Liver (tissue), 9 donors: ENCODE data around the gene B4GALT2. TPM values are rescaled to one million over a fixed set of nuclear protein-coding genes. Genes with fewer than 3 reads are reported as not detected.

Experiments used
- DNase-seq: peaks from one replicate; pipeline ENCODE4 v3.0.0-alpha.2; 2017; ENCODE audit warnings: low spot score
- H3K27ac ChIP-seq, 2 donors: one replicate each; pipeline ENCODE4 v1.7.0; 2013; ENCODE audit warnings: inconsistent platforms in 2 of 2, low read length in 2 of 2, control low read depth in 1 of 2, low read depth in 1 of 2, mild to moderate bottlenecking in 1 of 2
- H3K27me3 ChIP-seq, 4 donors: one replicate each; pipeline versions ENCODE4 v1.6.1 to v1.7.0; 2013; ENCODE audit warnings: low read length in 3 of 4, inconsistent platforms in 1 of 4, mild to moderate bottlenecking in 1 of 4, moderate library complexity in 1 of 4; ENCODE audit not compliant: control insufficient read depth in 4 of 4, insufficient read depth in 4 of 4
- H3K36me3 ChIP-seq, 4 donors: one replicate each; pipeline versions ENCODE4 v1.6.1 to v1.7.0; 2013; ENCODE audit warnings: low read length in 3 of 4, mild to moderate bottlenecking in 3 of 4, low read depth in 1 of 4, moderate library complexity in 1 of 4; ENCODE audit not compliant: control insufficient read depth in 4 of 4, insufficient read depth in 3 of 4
- H3K4me1 ChIP-seq, 4 donors: one replicate each; pipeline versions ENCODE4 v1.6.1 to v1.7.0; 2013; ENCODE audit warnings: low read length in 3 of 4, mild to moderate bottlenecking in 3 of 4, moderate library complexity in 1 of 4; ENCODE audit not compliant: control insufficient read depth in 4 of 4, insufficient read depth in 4 of 4
- H3K4me3 ChIP-seq, 3 donors: one replicate each; pipeline versions ENCODE4 v1.6.1 to v1.7.0; 2013; ENCODE audit warnings: low read length in 3 of 3, control low read depth in 1 of 3, low read depth in 1 of 3, mild to moderate bottlenecking in 1 of 3
- H3K9ac ChIP-seq, 2 donors: one replicate each; pipeline ENCODE4 v1.7.0; 2013; ENCODE audit warnings: low read length in 2 of 2, mild to moderate bottlenecking in 2 of 2, moderate library complexity in 2 of 2, control low read depth in 1 of 2, low read depth in 1 of 2
- H3K9me3 ChIP-seq, 4 donors: one replicate each; pipeline versions ENCODE4 v1.6.1 to v1.7.0; 2013; ENCODE audit warnings: low read length in 3 of 4; ENCODE audit not compliant: control insufficient read depth in 4 of 4
- EGR1 ChIP-seq, 2 donors: IDR thresholded peaks; 2 replicates each; pipeline ENCODE4 v1.6.1; 2016 to 2018; ENCODE audit warnings: antibody characterized with exemption in 2 of 2, low read depth in 2 of 2
- FOXA1 ChIP-seq: IDR thresholded peaks from 2 replicates; pipeline ENCODE4 v1.6.1; 2016; ENCODE audit warnings: antibody characterized with exemption
- FOXA2 ChIP-seq: IDR thresholded peaks from 2 replicates; pipeline ENCODE4 v1.6.1; 2016; ENCODE audit warnings: antibody characterized with exemption
- GABPA ChIP-seq, 2 donors: IDR thresholded peaks in 1 of 2; conservative IDR thresholded peaks in 1 of 2; 2 replicates each; pipeline ENCODE4 v1.6.1; 2016; ENCODE audit warnings: antibody characterized with exemption in 2 of 2, mild to moderate bottlenecking in 1 of 2, moderate library complexity in 1 of 2
- HNF4A ChIP-seq, 2 donors: conservative IDR thresholded peaks; 2 replicates each; pipeline ENCODE4 v1.6.1; 2016; ENCODE audit warnings: antibody characterized with exemption in 2 of 2, mild to moderate bottlenecking in 2 of 2
- HNF4G ChIP-seq: IDR thresholded peaks from 2 replicates; pipeline ENCODE4 v1.6.1; 2016; ENCODE audit warnings: antibody characterized with exemption
- JUND ChIP-seq, 2 donors: IDR thresholded peaks; 2 replicates each; pipeline ENCODE4 v1.6.1; 2016; ENCODE audit warnings: antibody characterized with exemption in 2 of 2
- RAD21 ChIP-seq, 2 donors: IDR thresholded peaks; 2 replicates each; pipeline ENCODE4 v1.6.1; 2016; ENCODE audit warnings: antibody characterized with exemption in 2 of 2, mild to moderate bottlenecking in 2 of 2
- RXRA ChIP-seq, 2 donors: IDR thresholded peaks; 2 replicates each; pipeline ENCODE4 v1.6.1; 2017 to 2018; ENCODE audit warnings: antibody characterized with exemption in 2 of 2, mild to moderate bottlenecking in 1 of 2
- SP1 ChIP-seq: IDR thresholded peaks from 2 replicates; pipeline ENCODE4 v1.6.1; 2018; ENCODE audit warnings: antibody characterized with exemption, mild to moderate bottlenecking
- TAF1 ChIP-seq: conservative IDR thresholded peaks from 2 replicates; pipeline ENCODE4 v1.6.1; 2016; ENCODE audit warnings: antibody characterized with exemption, mild to moderate bottlenecking
- YY1 ChIP-seq: IDR thresholded peaks from 2 replicates; pipeline ENCODE4 v1.6.1; 2016; ENCODE audit warnings: antibody characterized with exemption, mild to moderate bottlenecking
- WGBS: extraction: QIAGEN DNeasy Blood & Tissue Kit; methylation state at CpG from one replicate; pipeline ENCODE4 v1.1.7; 2013; 5-methylcytosine and 5-hydroxymethylcytosine counted together
- polyA plus RNA-seq, 2 donors: library from polyadenylated mRNA; stranded (reverse) in 1 of 2; unstranded in 1 of 2; fragments of 200-250 nt in 1 of 2; fragments of >200 nt in 1 of 2; fragmentation: Nextera tagmentation in 1 of 2; extraction: Ambion mirVana in 1 of 2; gene quantifications; one replicate each; pipeline versions ENCODE4 v1.2.1 to v1.2.3, GENCODE V29; 2013 to 2015
- total RNA-seq, 2 donors: library from RNA; depleted of rRNA; stranded (reverse); fragments of >200 nt; gene quantifications; one replicate each; pipeline ENCODE4 v1.2.3, GENCODE V29; 2014
- TF ChIP-seq, protein P1 (sequence below): fragments of 150-350 bp; IDR thresholded peaks from 2 replicates; pipeline ENCODE4 v1.5.1; 2017; ENCODE audit warnings: improper control_type of control experiment, low read depth, low read length; ENCODE audit not compliant: missing input control
- TF ChIP-seq, protein P2 (sequence below): IDR thresholded peaks from 2 replicates; pipeline ENCODE4 v1.6.1; 2016; ENCODE audit warnings: antibody characterized with exemption
- TF ChIP-seq, protein P3 (sequence below): IDR thresholded peaks from 2 replicates; pipeline ENCODE4 v1.6.1; 2016; ENCODE audit warnings: antibody characterized with exemption, mild to moderate bottlenecking
- TF ChIP-seq, protein P4 (sequence below): IDR thresholded peaks from 2 replicates; pipeline ENCODE4 v1.6.1; 2016; ENCODE audit warnings: antibody characterized with exemption
- TF ChIP-seq, protein P5 (sequence below): IDR thresholded peaks from 2 replicates; pipeline ENCODE4 v1.6.1; 2016; ENCODE audit warnings: antibody characterized with exemption
- donor health status: healthy.
- donor health status: healthy.
- donor health status: healthy.
- donor health status: healthy.
- donor health status: healthy.

Gene B4GALT2
- total and polyA plus RNA-seq, 4 donors: 2.9 to 31.5 (median 16.1) TPM

DNA sequence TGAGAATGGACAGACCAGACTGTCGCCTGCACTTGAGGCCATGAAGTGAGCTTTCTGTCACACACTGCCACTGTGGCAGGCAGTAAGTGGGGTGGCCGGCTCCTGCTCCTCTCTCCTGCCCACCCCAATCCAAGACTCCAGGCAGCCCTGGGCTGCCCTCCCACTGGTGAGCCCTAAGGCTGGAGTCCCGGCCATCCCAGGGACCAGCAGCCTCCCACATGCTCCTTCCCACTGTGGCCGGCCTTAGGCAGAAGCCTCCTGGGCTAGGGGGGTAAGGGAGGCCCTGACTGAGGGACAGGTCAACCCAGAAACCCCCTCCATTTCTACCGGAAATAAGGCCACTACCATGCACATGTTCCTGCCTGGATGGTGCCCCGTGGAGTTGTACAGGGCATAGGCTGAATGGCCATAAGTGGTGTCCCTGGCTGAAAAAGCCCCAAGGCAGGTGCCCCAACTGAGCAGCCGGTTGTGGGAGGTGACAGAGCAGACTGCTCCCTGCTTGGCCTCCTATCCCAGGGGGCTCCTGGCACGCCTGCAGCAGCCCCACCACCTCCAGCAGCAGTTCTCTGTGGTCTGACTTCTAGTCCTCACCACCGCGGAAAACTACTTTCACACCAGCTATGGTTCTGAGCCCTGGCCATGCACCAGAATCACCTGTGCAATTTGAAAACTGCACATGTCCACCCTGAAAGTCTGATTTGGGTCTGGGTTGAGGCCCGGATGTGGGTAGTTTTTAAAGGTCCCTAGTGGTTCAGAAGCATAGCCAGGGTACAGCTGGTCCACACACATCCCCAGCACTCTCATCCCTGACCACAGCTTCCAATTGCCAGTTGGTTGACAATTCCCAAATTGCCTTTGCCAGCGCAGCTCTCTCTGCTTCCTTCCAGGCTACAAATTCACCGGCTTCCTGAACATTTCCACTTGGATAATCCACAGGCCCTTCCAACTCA, 47.0 kb upstream of the B4GALT2 start:
- Histone ChIP-seq H3K4me1 (peaks cover 10 to 25% (median 15%) of the 10 kb centered on the region in 4 donors), H3K9me3 (no peaks in the 10 kb centered on the region), H3K9ac (no peak overlapping the region), H3K4me3 (no peak overlapping the region), H3K36me3 (peaks cover 0 to 4% (median 0%) of the 10 kb centered on the region in 4 donors), H3K27ac (no peak overlapping the region), H3K27me3 (no peaks in the 10 kb centered on the region)
- no peak for DNase-seq
- TF ChIP-seq HNF4G: no peak
- no peak for TF ChIP-seq YY1
- TF ChIP-seq RAD21 (IDR thresholded peaks at IDR 0.05): no peak
- TF ChIP-seq GABPA (IDR thresholded peaks at IDR 0.05 in 1 of 2, conservative IDR thresholded peaks at IDR 0.05 in 1 of 2): no peak
- TF ChIP-seq, protein P1, sequence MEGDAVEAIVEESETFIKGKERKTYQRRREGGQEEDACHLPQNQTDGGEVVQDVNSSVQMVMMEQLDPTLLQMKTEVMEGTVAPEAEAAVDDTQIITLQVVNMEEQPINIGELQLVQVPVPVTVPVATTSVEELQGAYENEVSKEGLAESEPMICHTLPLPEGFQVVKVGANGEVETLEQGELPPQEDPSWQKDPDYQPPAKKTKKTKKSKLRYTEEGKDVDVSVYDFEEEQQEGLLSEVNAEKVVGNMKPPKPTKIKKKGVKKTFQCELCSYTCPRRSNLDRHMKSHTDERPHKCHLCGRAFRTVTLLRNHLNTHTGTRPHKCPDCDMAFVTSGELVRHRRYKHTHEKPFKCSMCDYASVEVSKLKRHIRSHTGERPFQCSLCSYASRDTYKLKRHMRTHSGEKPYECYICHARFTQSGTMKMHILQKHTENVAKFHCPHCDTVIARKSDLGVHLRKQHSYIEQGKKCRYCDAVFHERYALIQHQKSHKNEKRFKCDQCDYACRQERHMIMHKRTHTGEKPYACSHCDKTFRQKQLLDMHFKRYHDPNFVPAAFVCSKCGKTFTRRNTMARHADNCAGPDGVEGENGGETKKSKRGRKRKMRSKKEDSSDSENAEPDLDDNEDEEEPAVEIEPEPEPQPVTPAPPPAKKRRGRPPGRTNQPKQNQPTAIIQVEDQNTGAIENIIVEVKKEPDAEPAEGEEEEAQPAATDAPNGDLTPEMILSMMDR: no peak
- TF ChIP-seq, protein P2, sequence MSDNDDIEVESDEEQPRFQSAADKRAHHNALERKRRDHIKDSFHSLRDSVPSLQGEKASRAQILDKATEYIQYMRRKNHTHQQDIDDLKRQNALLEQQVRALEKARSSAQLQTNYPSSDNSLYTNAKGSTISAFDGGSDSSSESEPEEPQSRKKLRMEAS: no peak
- no peak for TF ChIP-seq HNF4A (conservative IDR thresholded peaks at IDR 0.05)
- no peak for TF ChIP-seq FOXA2
- TF ChIP-seq JUND (IDR thresholded peaks at IDR 0.05): no peak
- no peak for TF ChIP-seq FOXA1
- TF ChIP-seq RXRA (IDR thresholded peaks at IDR 0.05): no peak
- no peak for TF ChIP-seq TAF1
- WGBS: 95% methylated on average over 13 of the region's 13 CpGs

DNA sequence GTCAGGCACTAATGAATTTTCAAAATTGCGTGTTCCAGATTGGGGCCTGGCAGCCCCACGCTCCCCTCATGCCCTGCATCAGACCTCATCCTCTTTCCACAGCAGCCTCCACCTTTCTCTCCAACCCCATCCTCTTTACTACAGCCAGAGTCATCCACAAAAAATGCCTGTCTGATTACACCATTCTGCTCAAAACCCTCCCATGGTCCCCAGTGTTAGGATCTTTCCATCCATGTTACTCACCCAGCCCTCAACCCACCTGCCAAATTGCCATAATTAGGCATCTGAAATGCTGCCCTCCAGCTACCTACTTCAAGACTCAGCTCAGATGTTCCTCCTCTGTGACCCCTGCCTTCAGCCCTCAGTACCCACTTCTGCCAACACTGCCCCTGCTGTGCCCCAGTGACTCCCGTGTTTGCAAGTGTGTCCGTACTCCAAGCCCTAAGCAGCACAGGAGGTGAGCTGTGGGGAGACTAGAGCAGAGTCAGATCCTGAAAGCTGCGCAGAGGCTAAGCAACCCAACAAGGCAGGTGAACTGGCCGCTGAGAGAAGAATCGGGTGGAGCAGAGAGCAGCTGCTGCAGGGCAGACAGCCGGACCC, 46.1 kb upstream of the B4GALT2 start:
- H3K4me1 ChIP-seq: peaks cover 10 to 27% (median 15%) of the 10 kb centered on the region in 4 donors
- no peak overlapping the region for H3K27ac ChIP-seq
- DNase-seq: no peak
- peak overlapping the region in 1 of 3 donors; percentile 36 for H3K4me3 ChIP-seq
- H3K9ac ChIP-seq: peak overlapping the region in 1 of 2 donors; percentile 23
- peaks cover 0 to 4% (median 0%) of the 10 kb centered on the region in 4 donors for H3K36me3 ChIP-seq
- no peaks in the 10 kb centered on the region for H3K27me3 ChIP-seq
- 34% methylated on average over 8 of the region's 8 CpGs for WGBS
- TF ChIP-seq YY1 (no peak), GABPA (IDR thresholded peaks at IDR 0.05 in 1 of 2, conservative IDR thresholded peaks at IDR 0.05 in 1 of 2) (no peak), HNF4A (conservative IDR thresholded peaks at IDR 0.05) (no peak), HNF4G (no peak), EGR1 (IDR thresholded peaks at IDR 0.05; ENCODE audit: low read depth in 2 of 2) (no peak), SP1 (no peak), RAD21 (IDR thresholded peaks at IDR 0.05) (no peak), TAF1 (no peak), FOXA2 (no peak), FOXA1 (no peak)
- TF ChIP-seq, protein P3, sequence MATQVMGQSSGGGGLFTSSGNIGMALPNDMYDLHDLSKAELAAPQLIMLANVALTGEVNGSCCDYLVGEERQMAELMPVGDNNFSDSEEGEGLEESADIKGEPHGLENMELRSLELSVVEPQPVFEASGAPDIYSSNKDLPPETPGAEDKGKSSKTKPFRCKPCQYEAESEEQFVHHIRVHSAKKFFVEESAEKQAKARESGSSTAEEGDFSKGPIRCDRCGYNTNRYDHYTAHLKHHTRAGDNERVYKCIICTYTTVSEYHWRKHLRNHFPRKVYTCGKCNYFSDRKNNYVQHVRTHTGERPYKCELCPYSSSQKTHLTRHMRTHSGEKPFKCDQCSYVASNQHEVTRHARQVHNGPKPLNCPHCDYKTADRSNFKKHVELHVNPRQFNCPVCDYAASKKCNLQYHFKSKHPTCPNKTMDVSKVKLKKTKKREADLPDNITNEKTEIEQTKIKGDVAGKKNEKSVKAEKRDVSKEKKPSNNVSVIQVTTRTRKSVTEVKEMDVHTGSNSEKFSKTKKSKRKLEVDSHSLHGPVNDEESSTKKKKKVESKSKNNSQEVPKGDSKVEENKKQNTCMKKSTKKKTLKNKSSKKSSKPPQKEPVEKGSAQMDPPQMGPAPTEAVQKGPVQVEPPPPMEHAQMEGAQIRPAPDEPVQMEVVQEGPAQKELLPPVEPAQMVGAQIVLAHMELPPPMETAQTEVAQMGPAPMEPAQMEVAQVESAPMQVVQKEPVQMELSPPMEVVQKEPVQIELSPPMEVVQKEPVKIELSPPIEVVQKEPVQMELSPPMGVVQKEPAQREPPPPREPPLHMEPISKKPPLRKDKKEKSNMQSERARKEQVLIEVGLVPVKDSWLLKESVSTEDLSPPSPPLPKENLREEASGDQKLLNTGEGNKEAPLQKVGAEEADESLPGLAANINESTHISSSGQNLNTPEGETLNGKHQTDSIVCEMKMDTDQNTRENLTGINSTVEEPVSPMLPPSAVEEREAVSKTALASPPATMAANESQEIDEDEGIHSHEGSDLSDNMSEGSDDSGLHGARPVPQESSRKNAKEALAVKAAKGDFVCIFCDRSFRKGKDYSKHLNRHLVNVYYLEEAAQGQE: no peak
- TF ChIP-seq, protein P2: no peak
- TF ChIP-seq, protein P4, sequence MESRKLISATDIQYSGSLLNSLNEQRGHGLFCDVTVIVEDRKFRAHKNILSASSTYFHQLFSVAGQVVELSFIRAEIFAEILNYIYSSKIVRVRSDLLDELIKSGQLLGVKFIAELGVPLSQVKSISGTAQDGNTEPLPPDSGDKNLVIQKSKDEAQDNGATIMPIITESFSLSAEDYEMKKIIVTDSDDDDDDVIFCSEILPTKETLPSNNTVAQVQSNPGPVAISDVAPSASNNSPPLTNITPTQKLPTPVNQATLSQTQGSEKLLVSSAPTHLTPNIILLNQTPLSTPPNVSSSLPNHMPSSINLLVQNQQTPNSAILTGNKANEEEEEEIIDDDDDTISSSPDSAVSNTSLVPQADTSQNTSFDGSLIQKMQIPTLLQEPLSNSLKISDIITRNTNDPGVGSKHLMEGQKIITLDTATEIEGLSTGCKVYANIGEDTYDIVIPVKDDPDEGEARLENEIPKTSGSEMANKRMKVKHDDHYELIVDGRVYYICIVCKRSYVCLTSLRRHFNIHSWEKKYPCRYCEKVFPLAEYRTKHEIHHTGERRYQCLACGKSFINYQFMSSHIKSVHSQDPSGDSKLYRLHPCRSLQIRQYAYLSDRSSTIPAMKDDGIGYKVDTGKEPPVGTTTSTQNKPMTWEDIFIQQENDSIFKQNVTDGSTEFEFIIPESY: no peak
- TF ChIP-seq, protein P5, sequence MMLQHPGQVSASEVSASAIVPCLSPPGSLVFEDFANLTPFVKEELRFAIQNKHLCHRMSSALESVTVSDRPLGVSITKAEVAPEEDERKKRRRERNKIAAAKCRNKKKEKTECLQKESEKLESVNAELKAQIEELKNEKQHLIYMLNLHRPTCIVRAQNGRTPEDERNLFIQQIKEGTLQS: no peak
- TF ChIP-seq, protein P1: no peak
- no peaks in the 10 kb centered on the region for H3K9me3 ChIP-seq
